B cell (primary cell): ENCODE results near the gene MAP3K13. TPM values are rescaled to one million over a fixed set of nuclear protein-coding genes. Genes with fewer than 3 reads are reported as not detected.

Source experiments
- ATAC-seq: fragments of 200-7000 bp; cut with Tn5 transposase; one replicate; pipeline ENCODE4 v1.10.0; 2021; ENCODE audit warnings: low read depth, mild to moderate bottlenecking, moderate number of reproducible peaks, moderate library complexity
- CTCF ChIA-PET: fragments of 350-600 bp; sonication (Branson Sonifier 250); formaldehyde crosslinking; loops from one replicate; lab custom pipeline; 2021; ENCODE audit warnings: antibody characterized with exemption, inconsistent platforms; lab: Charles Lee
- POLR2A ChIA-PET: fragments of 350-600 bp; sonication (Branson Sonifier 250); formaldehyde crosslinking; loops from one replicate; lab custom pipeline; 2021; ENCODE audit warnings: antibody characterized with exemption; lab: Charles Lee
- DNase-seq: peaks from one replicate; pipeline ENCODE4 v3.0.0; 2013
- H2AFZ ChIP-seq: 2 replicates; pipeline ENCODE4 v1.6.1; 2012; ENCODE audit warnings: mild to moderate bottlenecking, low read depth, low read length; ENCODE audit not compliant: insufficient read depth, poor library complexity, severe bottlenecking
- H3K27ac ChIP-seq, 2 donors: 1 replicate in 1 of 2; 2 replicates in 1 of 2; pipeline ENCODE4 v1.5.1; 2012 to 2013; ENCODE audit warnings: low read length in 2 of 2, mild to moderate bottlenecking in 2 of 2, moderate library complexity in 1 of 2
- H3K27me3 ChIP-seq, 4 experiments: fragments of 200-600 bp in 1 of 4; sonication (generic) in 1 of 4; replicated peaks in 1 of 4; 1 replicate in 2 of 4; 2 replicates in 2 of 4; pipeline versions ENCODE4 v1.6.1 to v1.7.0; 2013 to 2016; ENCODE audit warnings: low read length in 3 of 4, mild to moderate bottlenecking in 2 of 4, mixed read lengths in 1 of 4, moderate library complexity in 1 of 4; ENCODE audit not compliant: insufficient read depth in 4 of 4, control insufficient read depth in 3 of 4; ENCODE audit errors: control extremely low read depth in 1 of 4
- H3K36me3 ChIP-seq, 2 experiments: replicated peaks in 1 of 2; 1 replicate in 1 of 2; 2 replicates in 1 of 2; pipeline versions ENCODE4 v1.6.1 to v1.7.1; 2013; ENCODE audit warnings: low read length in 1 of 2; ENCODE audit not compliant: insufficient read depth in 2 of 2, control insufficient read depth in 1 of 2; ENCODE audit errors: control extremely low read depth in 1 of 2, extremely low read depth in 1 of 2
- H3K4me1 ChIP-seq, 2 donors: fragments of 200-600 bp in 1 of 2; sonication (generic) in 1 of 2; 1 replicate in 1 of 2; 2 replicates in 1 of 2; pipeline versions ENCODE4 v1.5.1 to v1.6.1; 2013 to 2017; ENCODE audit warnings: low read length in 2 of 2; ENCODE audit not compliant: control insufficient read depth in 2 of 2, insufficient read depth in 2 of 2
- H3K4me2 ChIP-seq: replicated peaks from 2 replicates; pipeline ENCODE3; 2012; ENCODE audit warnings: mild to moderate bottlenecking, low read depth, low read length; ENCODE audit not compliant: poor library complexity, severe bottlenecking
- H3K4me3 ChIP-seq, 5 experiments: fragments of 200-600 bp in 1 of 5; sonication (generic) in 1 of 5; 1 replicate in 3 of 5; 2 replicates in 2 of 5; pipeline versions ENCODE4 v1.5.1 to v1.7.0; 2011 to 2016; ENCODE audit warnings: low read length in 4 of 5, mild to moderate bottlenecking in 4 of 5, low read depth in 2 of 5, control low read depth in 1 of 5, moderate library complexity in 1 of 5; ENCODE audit not compliant: insufficient read depth in 1 of 5; ENCODE audit errors: control extremely low read depth in 1 of 5, extremely low read depth in 1 of 5
- H3K79me2 ChIP-seq: fragments of 200-600 bp; sonication (generic); one replicate; pipeline ENCODE4 v1.6.0; 2016; ENCODE audit warnings: low read length; ENCODE audit not compliant: control insufficient read depth, insufficient read depth
- H3K9ac ChIP-seq: fragments of 200-600 bp; sonication (generic); 2 replicates; pipeline ENCODE4 v1.6.1; 2017; ENCODE audit warnings: mild to moderate bottlenecking, low read length, moderate library complexity
- H3K9me3 ChIP-seq, 3 donors: one replicate each; pipeline versions ENCODE4 v1.6.1 to v1.7.1; 2013; ENCODE audit warnings: low read length in 2 of 3; ENCODE audit not compliant: control insufficient read depth in 2 of 3, insufficient read depth in 1 of 3; ENCODE audit errors: control extremely low read depth in 1 of 3
- H4K20me1 ChIP-seq: 2 replicates; pipeline ENCODE4 v1.6.0; 2012; ENCODE audit warnings: mild to moderate bottlenecking, low read length; ENCODE audit not compliant: insufficient read depth, control insufficient read depth, poor library complexity, severe bottlenecking
- H3K27ac Mint-ChIP-seq: one replicate; pipeline ENCODE4 v1.8.0; 2021; ENCODE audit warnings: mixed read lengths
- H3K27me3 Mint-ChIP-seq: one replicate; pipeline ENCODE4 v1.8.0; 2021; ENCODE audit warnings: mixed read lengths
- H3K4me1 Mint-ChIP-seq: one replicate; pipeline ENCODE4 v1.8.0; 2021; ENCODE audit warnings: mixed read lengths
- H3K4me3 Mint-ChIP-seq: one replicate; pipeline ENCODE4 v1.8.0; 2021; ENCODE audit warnings: mixed read lengths
- H3K9me3 Mint-ChIP-seq: one replicate; pipeline ENCODE4 v1.8.0; 2022; ENCODE audit warnings: mixed read lengths; ENCODE audit not compliant: insufficient read depth
- CTCF ChIP-seq: fragments of 200-600 bp; IDR thresholded peaks from one replicate; pipeline ENCODE4 v1.8.0; 2022; ENCODE audit warnings: antibody characterized with exemption, mild to moderate bottlenecking
- EZH2 ChIP-seq: IDR thresholded peaks from 2 replicates; pipeline ENCODE4 v1.6.1; 2012; ENCODE audit warnings: borderline replicate concordance, low read depth, mild to moderate bottlenecking, moderate library complexity, low read length; ENCODE audit not compliant: insufficient read depth, poor library complexity, severe bottlenecking
- WGBS: methylation state at CpG from one replicate; pipeline ENCODE4 v1.1.5; 2013; ENCODE audit warnings: missing lambda C conversion rate; ENCODE audit not compliant: insufficient coverage; 5-methylcytosine and 5-hydroxymethylcytosine counted together
- intact Hi-C: fragments of 100-400 bp; cut with micrococcal nuclease; formaldehyde crosslinking; loops from one replicate; pipeline ENCODE4 v1.10.0; 2022
- polyA plus RNA-seq: library from polyadenylated mRNA; depleted of rRNA; stranded (reverse); fragments of >200 nt; gene quantifications from 2 replicates; pipeline ENCODE4 v1.2.3, GENCODE V29; 2012
- total RNA-seq, 2 donors: library from RNA; stranded (reverse); fragments of 120-200 nt in 1 of 2; gene quantifications; 1 replicate in 1 of 2; 2 replicates in 1 of 2; pipeline versions ENCODE4 v1.2.3 to v1.2.4, GENCODE V29; 2013 to 2022

The MAP3K13 gene
- total and polyA plus RNA-seq, 2 donors (not counting 1 experiment from before 2014, with no cell fraction given) = 5.7 to 9.2 TPM

GRCh38 chr3:185322101-185322719 is 40.7 kb upstream of the MAP3K13 start:
- H4K20me1 ChIP-seq = no peaks in the 10 kb centered on the region
- no peak overlapping the region for H3K27ac ChIP-seq
- H3K4me1 ChIP-seq = no peaks in the 10 kb centered on the region
- Mint-ChIP-seq H3K27ac (no peak overlapping the region), H3K27me3 (peaks cover 5% of the 10 kb centered on the region), H3K4me1 (no peaks in the 10 kb centered on the region), H3K4me3 (no peak overlapping the region), H3K9me3 (no peaks in the 10 kb centered on the region)
- peaks cover 0 to 3% (median 0%) of the 10 kb centered on the region in 4 experiments for H3K27me3 ChIP-seq
- no peak overlapping the region for H3K4me2 ChIP-seq
- POLR2A ChIA-PET = no interaction called here
- no peaks in the 10 kb centered on the region for H3K36me3 ChIP-seq
- no peaks in the 10 kb centered on the region for H3K79me2 ChIP-seq
- CTCF ChIA-PET = no interaction called here
- DNase-seq = no peak
- H2AFZ ChIP-seq = no peak overlapping the region
- WGBS = 84% methylated on average over 2 of the region's 5 CpGs
- no peak overlapping the region for H3K9ac ChIP-seq
- intact Hi-C loops = no loop called here
- TF ChIP-seq CTCF (no peak), EZH2 (no peak)
- H3K9me3 ChIP-seq = no peaks in the 10 kb centered on the region
- ATAC-seq = no peak
- no peak overlapping the region for H3K4me3 ChIP-seq

GRCh38 chr3:185325946-185326791 is 36.8 kb upstream of the MAP3K13 start:
- TF ChIP-seq EZH2 = no peak
- ATAC-seq = no peak
- Histone ChIP-seq H3K27ac (no peak overlapping the region), H3K4me3 (no peak overlapping the region), H3K4me2 (no peak overlapping the region), H3K4me1 (no peaks in the 10 kb centered on the region), H3K9me3 (no peaks in the 10 kb centered on the region), H3K27me3 (no peaks in the 10 kb centered on the region), H3K79me2 (no peaks in the 10 kb centered on the region), H4K20me1 (no peaks in the 10 kb centered on the region), H2AFZ (no peak overlapping the region), H3K36me3 (no peaks in the 10 kb centered on the region), H3K9ac (no peak overlapping the region)
- no peaks in the 10 kb centered on the region for H3K27me3 Mint-ChIP-seq
- intact Hi-C loops = no loop called here
- no peak overlapping the region for H3K27ac Mint-ChIP-seq
- ChIA-PET POLR2A (no interaction called here), CTCF (no interaction called here)
- no peak for DNase-seq
- H3K9me3 Mint-ChIP-seq = no peaks in the 10 kb centered on the region
- WGBS = 96% methylated on average over 7 of the region's 8 CpGs
- no peaks in the 10 kb centered on the region for H3K4me1 Mint-ChIP-seq
- H3K4me3 Mint-ChIP-seq = no peak overlapping the region
